Heart left ventricle (tissue), 13 donors: ENCODE measurements around the gene KCNQ1.

Experiments
- CTCF ChIP-seq, 12 donors: fragments of 200-600 bp; sonication (generic) in 4 of 12; IDR thresholded peaks; one replicate each; pipeline versions ENCODE4 v1.5.0 to v1.8.0; 2018 to 2022; ENCODE audit warnings: antibody characterized with exemption in 12 of 12, mild to moderate bottlenecking in 5 of 12
- POLR2A ChIP-seq, 2 donors: fragments of 450-650 bp; IDR thresholded peaks; one replicate each; pipeline ENCODE4 v1.6.1; 2017; ENCODE audit warnings: antibody characterized with exemption in 2 of 2, mild to moderate bottlenecking in 2 of 2, moderate library complexity in 2 of 2
- donor health status: ischemic (EF 13 %, LVEDD 7.1; RV severe dilation, severe dysfunction).
- donor health status: DM: no; HTN: yes; CAD: no.
- donor health status: DM: no; HTN: no; CAD: no.
- donor health status: ischemic (EF 25% LVEDD 6.9; RV normal size, moderate dysfunction).
- donor health status: ischemic (EF 25% LVEDD 5.7; RV mildly dilated, moderate dysfunction).
- donor health status: ischemic (EF 35%, LVEDD 5.7; RV mildly dilated, moderate dysfunction).
- donor health status: nonischemic (EF 11% LVEDD 7.7; RV severe dilation, severe dysfunction).
- donor health status: DM: yes; HTN: yes; CAD: no.
- donor health status: PGD.
- donor health status: ischemic (EF 29% LVEDD 5.4; RV normal size, mild dysfunction).
- donor health status: nonischemic (EF 23%, LVEDD 6.1; RV moderate dilation, normal function).

- TF ChIP-seq CTCF (IDR thresholded peaks at IDR 0.05): no peak
- no peak for TF ChIP-seq POLR2A (IDR thresholded peaks at IDR 0.05)
Measured at GRCh38 chr11:2564588-2565425, 120.0 kb downstream of the KCNQ1 start.
